Right lobe of liver (tissue), 6 donors: Measurements from ENCODE around the gene ZSCAN29. TPM values are rescaled to one million over a fixed set of nuclear protein-coding genes. Genes with fewer than 3 reads are reported as not detected.
A peak's percentile ranks its signal among the peaks of the same experiment; 100 is the strongest.

Source experiments
- ATAC-seq, 4 donors: fragments of 200-7000 bp; cut with Tn5 transposase; one replicate each; pipeline ENCODE4 v1.9.1; 2020; ENCODE audit warnings: mild to moderate bottlenecking in 4 of 4, moderate library complexity in 4 of 4
- DNase-seq, 3 donors: peaks; one replicate each; pipeline ENCODE4 v3.0.0-alpha.2; 2020
- H3K27ac ChIP-seq, 3 donors: fragments of 200-600 bp; one replicate each; pipeline ENCODE4 v1.8.0; 2022
- H3K27me3 ChIP-seq, 2 donors: fragments of 200-600 bp; one replicate each; pipeline ENCODE4 v1.8.0; 2022
- H3K36me3 ChIP-seq, 4 donors: fragments of 200-600 bp; sonication (generic) in 1 of 4; one replicate each; pipeline versions ENCODE4 v1.5.1 to v1.8.0; 2017 to 2022; ENCODE audit warnings: control low read depth in 1 of 4
- H3K4me1 ChIP-seq, 4 donors: fragments of 200-600 bp; sonication (generic) in 1 of 4; one replicate each; pipeline versions ENCODE4 v1.5.1 to v1.8.0; 2017 to 2022; ENCODE audit warnings: control low read depth in 1 of 4
- H3K4me3 ChIP-seq, 3 donors: fragments of 200-600 bp; one replicate each; pipeline ENCODE4 v1.8.0; 2022
- H3K9me3 ChIP-seq, 4 donors: fragments of 200-600 bp; sonication (generic) in 1 of 4; one replicate each; pipeline versions ENCODE4 v1.5.1 to v1.8.0; 2017 to 2022; ENCODE audit warnings: control low read depth in 1 of 4
- POLR2A ChIP-seq: fragments of 450-650 bp; IDR thresholded peaks from one replicate; pipeline ENCODE4 v1.6.1; 2017; ENCODE audit warnings: antibody characterized with exemption, mild to moderate bottlenecking
- WGBS: methylation state at CpG from one replicate; pipeline ENCODE4 v1.1.6; 2018; ENCODE audit warnings: low coverage, low lambda C conversion rate; ENCODE audit not compliant: insufficient coverage; ENCODE audit errors: missing lambda C conversion rate; 5-methylcytosine and 5-hydroxymethylcytosine counted together
- intact Hi-C, 2 donors: fragments of 100-400 bp; cut with DNase I; formaldehyde crosslinking; loops; one replicate each; pipeline versions ENCODE4 v1.11.2 to v1.14.1; 2022
- total RNA-seq, 6 experiments: library from RNA; depleted of rRNA in 2 of 6; stranded (reverse); fragments of >200 nt in 2 of 6; fragmentation: NEBNext Ultra II Directional in 3 of 6; extraction: Animal tissue kit (Norgen Biotek cat#: 25700) in 3 of 6; gene quantifications; one replicate each; pipeline versions ENCODE4 v1.1.0 to v1.2.4, GENCODE V29; 2016 to 2023
- TF ChIP-seq, protein P1 (sequence below), 4 donors: fragments of 200-600 bp in 3 of 4; fragments of 450-650 bp in 1 of 4; IDR thresholded peaks; one replicate each; pipeline versions ENCODE4 v1.5.1 to v1.8.0; 2016 to 2022; ENCODE audit warnings: antibody characterized with exemption in 4 of 4, mild to moderate bottlenecking in 2 of 4
- donor health status: DM: no; HTN: yes; CAD: no.
- donor health status: DM: no; HTN: no; CAD: no.
- donor health status: DM: no; HTN: no; CAD: no.
- donor health status: DM: no; HTN: yes; CAD: no.
- donor health status: DM: no; HTN: yes; CAD: no.

ZSCAN29 gene
- total RNA-seq, 6 experiments from 2014 or later: 9.9 to 15.4 (median 13.4) TPM

DNA sequence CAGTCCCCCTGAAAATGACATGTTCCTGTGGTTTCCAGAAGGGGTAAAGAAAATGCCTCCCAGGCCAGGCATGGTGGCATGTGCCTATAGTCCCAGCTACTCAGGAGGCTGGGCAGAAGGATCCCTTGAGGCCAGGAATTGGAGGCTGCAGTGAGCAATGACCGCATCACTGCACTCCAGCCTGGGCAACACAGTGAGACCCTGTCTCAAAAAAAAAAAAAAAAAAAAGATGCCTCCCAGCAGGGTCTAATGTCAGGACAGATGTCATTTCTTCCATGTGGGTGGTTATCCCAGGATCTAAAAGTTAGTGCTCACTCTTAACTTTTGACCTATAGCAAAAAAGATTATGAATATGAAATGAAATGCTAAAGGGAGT lies 53.9 kb downstream of the ZSCAN29 start:
- intact Hi-C loops: no loop called here
- Histone ChIP-seq H3K4me3 (no peak overlapping the region), H3K27ac (no peak overlapping the region), H3K9me3 (no peaks in the 10 kb centered on the region), H3K27me3 (no peaks in the 10 kb centered on the region), H3K36me3 (no peaks in the 10 kb centered on the region), H3K4me1 (no peaks in the 10 kb centered on the region)
- DNase-seq (no peak), ATAC-seq (no peak)
- TF ChIP-seq POLR2A: no peak
- TF ChIP-seq, protein P1, sequence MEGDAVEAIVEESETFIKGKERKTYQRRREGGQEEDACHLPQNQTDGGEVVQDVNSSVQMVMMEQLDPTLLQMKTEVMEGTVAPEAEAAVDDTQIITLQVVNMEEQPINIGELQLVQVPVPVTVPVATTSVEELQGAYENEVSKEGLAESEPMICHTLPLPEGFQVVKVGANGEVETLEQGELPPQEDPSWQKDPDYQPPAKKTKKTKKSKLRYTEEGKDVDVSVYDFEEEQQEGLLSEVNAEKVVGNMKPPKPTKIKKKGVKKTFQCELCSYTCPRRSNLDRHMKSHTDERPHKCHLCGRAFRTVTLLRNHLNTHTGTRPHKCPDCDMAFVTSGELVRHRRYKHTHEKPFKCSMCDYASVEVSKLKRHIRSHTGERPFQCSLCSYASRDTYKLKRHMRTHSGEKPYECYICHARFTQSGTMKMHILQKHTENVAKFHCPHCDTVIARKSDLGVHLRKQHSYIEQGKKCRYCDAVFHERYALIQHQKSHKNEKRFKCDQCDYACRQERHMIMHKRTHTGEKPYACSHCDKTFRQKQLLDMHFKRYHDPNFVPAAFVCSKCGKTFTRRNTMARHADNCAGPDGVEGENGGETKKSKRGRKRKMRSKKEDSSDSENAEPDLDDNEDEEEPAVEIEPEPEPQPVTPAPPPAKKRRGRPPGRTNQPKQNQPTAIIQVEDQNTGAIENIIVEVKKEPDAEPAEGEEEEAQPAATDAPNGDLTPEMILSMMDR (IDR thresholded peaks at IDR 0.05): no peak
- 60% methylated on average over 1 of the region's 1 CpG for WGBS

DNA sequence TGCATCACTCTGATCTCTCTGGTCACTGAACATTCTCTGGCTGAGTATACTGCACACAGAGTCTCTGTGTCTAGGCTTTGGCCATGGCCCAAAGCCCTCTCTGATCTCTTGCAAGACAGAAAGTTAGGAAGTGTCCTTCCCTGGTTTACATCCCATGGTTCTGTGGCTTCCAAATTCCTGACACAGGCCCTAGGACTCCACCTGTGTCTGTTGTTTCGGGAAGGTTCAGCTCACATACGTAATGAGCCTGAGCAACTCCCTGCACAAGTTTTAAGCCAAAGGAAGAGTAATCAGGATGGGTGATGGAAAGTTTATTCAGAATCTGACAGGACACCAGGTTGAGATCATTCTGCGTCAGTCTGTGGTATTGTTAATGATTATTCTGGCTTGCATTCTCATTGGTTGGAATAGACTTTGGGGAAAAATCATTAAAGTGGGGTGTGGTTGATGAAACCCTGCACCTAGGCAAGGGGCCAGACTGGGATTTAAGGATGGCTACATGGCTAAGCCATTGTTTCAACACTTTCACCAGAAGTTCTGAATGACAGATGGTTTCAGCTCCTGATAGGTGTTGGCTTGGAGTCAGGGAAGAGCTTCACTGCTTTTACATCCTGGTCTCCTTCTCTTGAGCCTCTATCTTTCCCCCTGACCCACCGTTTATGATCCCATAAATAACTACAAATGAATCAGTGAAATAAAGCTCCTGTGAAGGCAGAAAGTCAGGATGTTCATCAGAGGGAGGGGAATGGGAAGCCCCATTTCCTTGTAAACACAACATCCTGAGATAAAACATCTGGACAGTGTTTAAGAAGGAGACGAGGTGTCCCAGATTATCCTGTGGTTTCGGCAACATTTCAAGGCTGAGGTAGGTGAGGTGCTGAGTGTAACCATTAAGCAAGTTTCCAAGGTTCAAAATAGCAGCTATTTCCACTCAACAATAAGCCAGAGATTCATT lies 54.5 kb downstream of the ZSCAN29 start:
- Histone ChIP-seq H3K9me3 (no peaks in the 10 kb centered on the region), H3K27ac (no peak overlapping the region), H3K4me1 (no peaks in the 10 kb centered on the region), H3K4me3 (no peak overlapping the region), H3K27me3 (no peaks in the 10 kb centered on the region), H3K36me3 (no peaks in the 10 kb centered on the region)
- WGBS: 51% methylated on average over 6 of the region's 6 CpGs
- intact Hi-C loops: no loop called here
- DNase-seq: no peak
- ATAC-seq: peak in 2 of 4 donors; percentile 47 to 48
- TF ChIP-seq, protein P1 (IDR thresholded peaks at IDR 0.05): no peak
- TF ChIP-seq POLR2A: no peak

DNA sequence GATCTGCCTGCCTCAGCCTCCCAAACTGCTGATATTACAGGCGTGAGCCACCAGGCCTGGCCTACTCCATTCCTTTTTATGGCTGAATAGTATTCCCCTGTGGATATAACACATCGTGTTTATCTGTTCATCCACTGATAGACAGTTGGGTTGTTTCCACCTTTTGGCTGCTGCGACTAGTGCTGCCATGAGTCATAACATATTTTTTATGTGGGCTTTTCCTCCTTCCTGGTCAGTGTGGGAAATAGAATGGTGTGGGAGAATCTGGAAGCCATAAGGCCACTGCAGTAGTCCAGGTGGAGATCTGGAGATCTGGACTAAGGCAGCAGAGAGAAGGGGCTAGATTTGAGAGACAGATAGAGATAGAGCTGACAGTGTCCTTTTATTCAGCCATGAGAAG lies 56.7 kb downstream of the ZSCAN29 start:
- no peaks in the 10 kb centered on the region for H3K4me1 ChIP-seq
- no peak overlapping the region for H3K4me3 ChIP-seq
- H3K27ac ChIP-seq: no peak overlapping the region
- TF ChIP-seq POLR2A: no peak
- TF ChIP-seq, protein P1 (IDR thresholded peaks at IDR 0.05): no peak
- 71% methylated on average over 2 of the region's 3 CpGs for WGBS
- H3K36me3 ChIP-seq: no peaks in the 10 kb centered on the region
- intact Hi-C loops: no loop called here
- no peaks in the 10 kb centered on the region for H3K27me3 ChIP-seq
- DNase-seq (no peak), ATAC-seq (no peak)
- H3K9me3 ChIP-seq: no peaks in the 10 kb centered on the region

DNA sequence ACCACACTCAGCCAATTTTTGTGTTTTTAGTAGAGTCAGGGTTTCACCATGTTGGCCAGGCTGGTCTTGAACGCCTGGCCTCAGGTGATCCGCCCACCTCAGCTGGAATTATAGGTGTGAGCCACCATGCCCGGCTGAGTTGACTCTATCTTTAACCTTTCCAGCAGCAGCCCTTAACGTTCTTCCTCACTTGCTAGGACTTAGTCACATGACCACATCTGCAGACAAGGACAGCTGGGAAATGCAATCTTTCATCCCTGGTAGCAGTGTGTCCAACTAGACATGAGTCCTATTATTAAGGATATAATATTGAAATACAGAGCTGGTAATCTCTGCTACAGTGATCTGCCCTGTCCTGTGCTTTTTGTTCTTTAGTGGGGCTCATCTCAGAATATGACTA lies 58.5 kb downstream of the ZSCAN29 start:
- DNase-seq (no peak), ATAC-seq (no peak)
- Histone ChIP-seq H3K36me3 (no peaks in the 10 kb centered on the region), H3K27me3 (no peaks in the 10 kb centered on the region), H3K27ac (no peak overlapping the region), H3K9me3 (no peaks in the 10 kb centered on the region), H3K4me3 (no peak overlapping the region), H3K4me1 (no peaks in the 10 kb centered on the region)
- intact Hi-C loops: no loop called here
- TF ChIP-seq POLR2A: no peak
- TF ChIP-seq, protein P1 (IDR thresholded peaks at IDR 0.05): no peak
- whole genome bisulfite sequencing: 26% methylated on average over 2 of the region's 4 CpGs

Other genes with a start within 250 kb of the ZSCAN29 start
- gene TMEM62, start 237.5 kb downstream of the ZSCAN29 start, total RNA-seq: 10 to 100 TPM in 3 of 6 experiments, 1 to 10 TPM in 3; 7.6 to 17.1 (median 9.6) TPM
- 10 to 100 TPM; 20.2 to 30.5 (median 22.9) TPM for gene CCNDBP1, start 185.6 kb downstream of the ZSCAN29 start, total RNA-seq
- gene EPB42, start 150.0 kb downstream of the ZSCAN29 start, total RNA-seq: 1 to 10 TPM in 1 of 6 experiments, under 1 TPM in 2, not detected in 3; 0.20 to 3.4 (median 0.64) TPM
- not detected for gene TGM5, start 104.1 kb downstream of the ZSCAN29 start, total RNA-seq
- not detected for gene TGM7, start 68.8 kb downstream of the ZSCAN29 start, total RNA-seq
- gene LCMT2, start 40.5 kb downstream of the ZSCAN29 start, total RNA-seq: 1 to 10 TPM; 2.9 to 4.9 (median 3.9) TPM
- gene TUBGCP4, start 58 bp upstream of the ZSCAN29 start, total RNA-seq: 10 to 100 TPM in 2 of 6 experiments, 1 to 10 TPM in 4; 8.0 to 14.0 (median 9.5) TPM
- 10 to 100 TPM in 5 of 6 experiments, 1 to 10 TPM in 1; 4.9 to 12.2 (median 10.8) TPM for gene TP53BP1, start 122.1 kb upstream of the ZSCAN29 start, total RNA-seq
- gene MAP1A, start 146.6 kb upstream of the ZSCAN29 start, total RNA-seq: under 1 TPM; 0.09 to 0.56 (median 0.24) TPM
- 10 to 100 TPM; 11.6 to 23.2 (median 16.5) TPM for gene PPIP5K1, start 219.2 kb upstream of the ZSCAN29 start, total RNA-seq
- not detected for gene CKMT1B, start 223.0 kb upstream of the ZSCAN29 start, total RNA-seq
- gene STRC, start 247.8 kb upstream of the ZSCAN29 start, total RNA-seq: 1 to 10 TPM in 2 of 6 experiments, under 1 TPM in 3, not detected in 1; 0.11 to 1.4 (median 0.83) TPM